NCI-H1694 treated with DMSO at 0.1 percent for 48 hours (cell line): Measurements from ENCODE around the gene SNRPB.

Experiments
- DNase-seq: peaks from one replicate; lab custom pipeline; 2025; lab: John Stamatoyannopoulos, UW

SNRPB gene

GRCh38 chr20:2429051-2429450 lies 41.5 kb downstream of the SNRPB start:
- no peak for DNase-seq

GRCh38 chr20:2421247-2421646 lies 49.3 kb downstream of the SNRPB start:
- no peak for DNase-seq

- no peak for DNase-seq
Observed at GRCh38 chr20:2420510-2420909, 50.1 kb downstream of the SNRPB start.

GRCh38 chr20:2418388-2418787 lies 52.2 kb downstream of the SNRPB start:
- no peak for DNase-seq

- DNase-seq: no peak
Observed at GRCh38 chr20:2417213-2417541, 53.4 kb downstream of the SNRPB start.

- DNase-seq: no peak
Observed at GRCh38 chr20:2416541-2417212, 53.9 kb downstream of the SNRPB start.
